ENCODE measurements around the gene MRPS35.
A peak's percentile ranks its signal among the peaks of the same experiment; 100 is the strongest.

MRPS35 gene

GRCh38 chr12:27779920-27780611 lies 69.4 kb downstream of the MRPS35 start, which contains the start of the genes KLHL42 and MANSC4:
Gene KLHL42 (plus strand): TSS chr12:27780233. CDS start chr12:27780331, 98 bp downstream.
Gene MANSC4 (minus strand): TSS chr12:27780236. CDS start chr12:27771276, 8,960 bp downstream.
- TF ChIP-seq, protein P1, sequence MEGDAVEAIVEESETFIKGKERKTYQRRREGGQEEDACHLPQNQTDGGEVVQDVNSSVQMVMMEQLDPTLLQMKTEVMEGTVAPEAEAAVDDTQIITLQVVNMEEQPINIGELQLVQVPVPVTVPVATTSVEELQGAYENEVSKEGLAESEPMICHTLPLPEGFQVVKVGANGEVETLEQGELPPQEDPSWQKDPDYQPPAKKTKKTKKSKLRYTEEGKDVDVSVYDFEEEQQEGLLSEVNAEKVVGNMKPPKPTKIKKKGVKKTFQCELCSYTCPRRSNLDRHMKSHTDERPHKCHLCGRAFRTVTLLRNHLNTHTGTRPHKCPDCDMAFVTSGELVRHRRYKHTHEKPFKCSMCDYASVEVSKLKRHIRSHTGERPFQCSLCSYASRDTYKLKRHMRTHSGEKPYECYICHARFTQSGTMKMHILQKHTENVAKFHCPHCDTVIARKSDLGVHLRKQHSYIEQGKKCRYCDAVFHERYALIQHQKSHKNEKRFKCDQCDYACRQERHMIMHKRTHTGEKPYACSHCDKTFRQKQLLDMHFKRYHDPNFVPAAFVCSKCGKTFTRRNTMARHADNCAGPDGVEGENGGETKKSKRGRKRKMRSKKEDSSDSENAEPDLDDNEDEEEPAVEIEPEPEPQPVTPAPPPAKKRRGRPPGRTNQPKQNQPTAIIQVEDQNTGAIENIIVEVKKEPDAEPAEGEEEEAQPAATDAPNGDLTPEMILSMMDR (IDR thresholded peaks at IDR 0.05; ENCODE audit: low read depth, low read length): peak; percentile 10
- DNase-seq (ENCODE audit: low read depth, low spot score): peak; percentile 77
- in situ Hi-C loops (cut with HindIII; ENCODE audit: low sequenced_read_pairs): no loop called here
- H3K4me3 ChIP-seq (ENCODE audit: low read depth, low read length): peak within 1 kb of the TSS; percentile 78

- in situ Hi-C loops (cut with HindIII; ENCODE audit: low sequenced_read_pairs): no loop called here
- H3K4me3 ChIP-seq (ENCODE audit: low read depth, low read length): peak overlapping the region; percentile 78
- DNase-seq (ENCODE audit: low read depth, low spot score): peak; percentile 29
- TF ChIP-seq, protein P1 (IDR thresholded peaks at IDR 0.05; ENCODE audit: low read depth, low read length): no peak
Observed at GRCh38 chr12:27780612-27781408, 70.2 kb downstream of the MRPS35 start.

GRCh38 chr12:27781680-27782079 lies 71.0 kb downstream of the MRPS35 start:
- peak overlapping the region; percentile 78 for H3K4me3 ChIP-seq (ENCODE audit: low read depth, low read length)
- TF ChIP-seq, protein P1 (IDR thresholded peaks at IDR 0.05; ENCODE audit: low read depth, low read length): no peak
- DNase-seq (ENCODE audit: low read depth, low spot score): peak; percentile 27
- in situ Hi-C loops (cut with HindIII; ENCODE audit: low sequenced_read_pairs): no loop called here

DNA sequence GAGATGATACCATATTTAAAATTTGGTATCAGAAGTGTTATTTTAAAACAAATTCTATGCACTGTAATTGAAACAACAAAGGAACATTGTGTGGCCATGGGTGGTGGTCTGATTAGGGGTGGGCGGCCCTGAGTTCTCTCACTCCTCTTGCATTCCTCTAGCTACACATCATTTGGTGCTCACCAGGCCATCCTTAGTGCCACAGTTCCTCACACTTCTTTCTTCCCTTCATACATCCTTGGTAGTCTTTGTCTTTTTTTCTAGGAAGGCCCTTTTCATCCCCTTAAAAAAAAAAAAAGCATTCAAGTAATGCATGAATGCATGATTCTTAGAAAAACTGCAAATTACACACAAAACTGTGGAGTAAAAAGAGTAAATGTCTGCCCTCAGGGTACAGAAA lies 71.8 kb downstream of the MRPS35 start:
- TF ChIP-seq, protein P1 (IDR thresholded peaks at IDR 0.05; ENCODE audit: low read depth, low read length): no peak
- DNase-seq (ENCODE audit: low read depth, low spot score): no peak
- no peak overlapping the region for H3K4me3 ChIP-seq (ENCODE audit: low read depth, low read length)
- in situ Hi-C loops (cut with HindIII; ENCODE audit: low sequenced_read_pairs): no loop called here

DNA sequence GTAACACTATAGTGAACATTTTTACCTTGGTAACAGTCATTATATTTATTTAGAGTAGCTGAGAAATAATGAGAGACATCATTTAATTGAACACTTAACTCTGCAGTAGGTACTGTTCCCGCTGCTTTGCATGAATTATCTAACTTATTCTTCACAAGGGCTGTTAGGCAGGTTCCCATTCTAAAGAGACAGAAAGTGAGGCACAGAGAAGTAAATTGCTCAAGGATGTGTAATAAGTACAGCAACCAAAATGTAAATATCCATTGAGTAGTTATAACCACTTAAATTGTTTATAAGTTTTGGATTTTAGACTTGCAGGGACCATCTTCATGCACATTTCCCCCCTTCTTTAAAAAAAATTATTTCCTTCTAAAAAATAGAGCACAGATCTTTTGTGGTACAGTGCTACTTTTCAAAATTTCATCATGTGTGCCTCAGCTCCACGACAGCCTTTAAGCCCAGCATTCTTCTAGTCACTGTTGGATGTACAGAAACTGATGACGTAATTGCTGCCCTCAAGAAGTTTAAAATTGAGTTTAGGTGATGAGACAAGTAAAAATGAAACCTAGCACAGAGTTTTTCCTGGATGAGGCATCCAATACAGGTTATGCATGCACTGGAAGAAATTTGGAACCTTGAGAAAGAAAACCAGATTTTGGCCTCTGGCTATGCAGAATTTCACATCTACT lies 75.4 kb downstream of the MRPS35 start:
- peak; percentile 73 for DNase-seq (ENCODE audit: low read depth, low spot score)
- in situ Hi-C loops (cut with HindIII; ENCODE audit: low sequenced_read_pairs): no loop called here
- no peak overlapping the region for H3K4me3 ChIP-seq (ENCODE audit: low read depth, low read length)
- TF ChIP-seq, protein P1 (IDR thresholded peaks at IDR 0.05; ENCODE audit: low read depth, low read length): no peak

DNA sequence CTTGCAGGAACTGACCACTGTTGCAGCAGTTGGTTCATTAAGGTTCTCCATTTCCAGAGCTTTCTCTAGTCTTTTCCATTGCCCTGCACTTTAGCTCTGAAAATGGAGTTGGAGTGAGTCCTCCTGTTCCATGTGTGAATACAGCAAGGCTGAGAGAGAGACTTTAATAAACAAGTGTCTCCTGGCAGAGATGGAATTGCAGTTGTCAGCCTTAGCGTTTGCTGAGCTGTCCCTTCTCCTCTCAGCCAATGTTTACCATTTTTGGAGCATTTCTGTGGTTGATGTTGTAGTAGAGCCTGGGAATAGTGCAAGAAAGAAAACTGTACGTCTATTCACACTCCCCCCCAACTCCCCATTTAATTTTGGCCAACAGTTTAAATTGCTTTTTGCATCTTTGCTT lies 76.9 kb downstream of the MRPS35 start:
- DNase-seq (ENCODE audit: low read depth, low spot score): no peak
- H3K4me3 ChIP-seq (ENCODE audit: low read depth, low read length): no peak overlapping the region
- TF ChIP-seq, protein P1 (IDR thresholded peaks at IDR 0.05; ENCODE audit: low read depth, low read length): no peak
- in situ Hi-C loops (cut with HindIII; ENCODE audit: low sequenced_read_pairs): no loop called here
